Large intestine (tissue), 3 donors: ENCODE data around the gene SNURF. TPM values are rescaled to one million over a fixed set of nuclear protein-coding genes. Genes with fewer than 3 reads are reported as not detected.
"Not testable (repeated sequence)": the region's sequence is repeated elsewhere in the genome, so short reads cannot be mapped to it uniquely, and the experiment has no call there.

Experiments used
- DNase-seq, 2 donors: peaks; one replicate each; pipeline versions ENCODE4 v3.0.0 to v3.0.0-alpha.2; 2013
- H3K27ac ChIP-seq: one replicate; pipeline ENCODE4 v1.5.1; 2013; ENCODE audit warnings: low read length
- H3K27me3 ChIP-seq: 2 replicates; pipeline ENCODE4 v1.6.1; 2013; ENCODE audit warnings: low read length; ENCODE audit not compliant: control insufficient read depth, insufficient read depth
- H3K36me3 ChIP-seq: 2 replicates; pipeline ENCODE4 v1.6.1; 2013; ENCODE audit warnings: low read length; ENCODE audit not compliant: control insufficient read depth, insufficient read depth
- H3K4me1 ChIP-seq: one replicate; pipeline ENCODE4 v1.6.1; 2013; ENCODE audit warnings: low read length; ENCODE audit not compliant: control insufficient read depth, insufficient read depth
- H3K4me3 ChIP-seq: one replicate; pipeline ENCODE4 v1.5.1; 2013; ENCODE audit warnings: low read length
- H3K9me3 ChIP-seq: one replicate; pipeline ENCODE4 v1.6.1; 2013; ENCODE audit warnings: mild to moderate bottlenecking, low read depth, low read length, moderate library complexity; ENCODE audit not compliant: control insufficient read depth
- WGBS: methylation state at CpG from one replicate; pipeline ENCODE4 v1.1.5; 2013; ENCODE audit warnings: low lambda C conversion rate; ENCODE audit not compliant: insufficient coverage; 5-methylcytosine and 5-hydroxymethylcytosine counted together
- polyA plus RNA-seq: library from polyadenylated mRNA; unstranded; fragments of 120-200 nt; gene quantifications from one replicate; pipeline ENCODE4 v1.2.1, GENCODE V29; 2013

Gene SNURF
- polyA plus RNA-seq, 1 donor = 18.3 TPM

DNA sequence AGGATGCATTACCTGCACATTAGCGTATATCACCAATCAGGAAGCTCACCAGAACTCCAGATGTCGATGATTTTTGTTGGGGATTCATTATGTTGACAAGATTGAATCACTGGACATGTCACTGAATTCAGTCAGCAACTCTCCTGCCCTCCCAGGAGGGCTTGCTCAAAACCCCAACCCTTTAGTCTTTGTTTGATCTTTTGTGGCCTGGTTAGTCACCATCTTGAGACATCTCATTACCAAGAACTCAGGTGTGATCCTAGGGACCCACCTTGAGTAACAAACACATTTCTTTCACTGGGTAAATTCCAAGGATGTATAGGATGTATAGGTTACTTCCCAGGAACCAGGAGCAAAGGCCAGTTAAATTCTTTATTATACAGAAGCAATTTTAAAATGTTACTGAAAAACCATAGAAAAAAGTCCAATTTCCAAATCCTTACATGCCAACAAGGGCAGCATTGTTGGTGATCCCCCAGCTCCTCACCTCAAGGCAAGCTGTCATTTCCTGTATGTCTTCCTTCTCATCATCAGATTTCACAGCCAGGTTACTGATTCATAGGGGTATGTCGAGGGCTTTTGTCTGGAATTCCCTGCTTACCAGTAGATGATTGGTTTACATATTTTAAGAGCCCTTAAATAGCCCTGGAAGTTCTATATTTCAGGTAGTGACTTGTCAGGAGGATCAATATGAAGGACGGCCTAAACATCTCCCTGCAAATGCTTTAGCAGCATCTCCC is 11.7 kb downstream of the SNURF start:
- no peak overlapping the region for H3K27ac ChIP-seq
- H3K4me1 ChIP-seq = no peaks in the 10 kb centered on the region
- peaks cover 38% of the 10 kb centered on the region for H3K36me3 ChIP-seq
- DNase-seq = no peak
- no peaks in the 10 kb centered on the region for H3K27me3 ChIP-seq
- no CpG with 5 or more reads among the region's 4 CpGs for WGBS
- no peak overlapping the region for H3K4me3 ChIP-seq
- H3K9me3 ChIP-seq = peaks cover 2% of the 10 kb centered on the region

DNA sequence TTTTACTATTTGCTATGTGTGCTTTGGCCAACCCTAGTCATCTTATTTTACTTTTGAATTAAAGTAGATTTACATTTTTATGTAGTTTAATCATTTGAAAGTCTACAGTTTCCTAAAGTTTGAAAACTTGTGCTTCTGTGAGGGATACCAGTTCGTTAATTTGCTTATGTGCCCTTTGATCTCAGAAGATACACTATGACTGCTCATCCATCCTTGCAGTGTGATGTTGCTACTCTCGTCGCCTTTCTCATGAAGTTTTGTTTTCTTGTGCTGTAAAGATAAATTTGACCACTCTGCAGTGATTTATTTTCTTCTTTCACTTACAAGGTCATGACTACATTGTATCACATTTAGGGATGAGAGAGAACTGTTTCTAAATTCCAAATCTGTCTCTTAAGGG is 16.3 kb downstream of the SNURF start:
- DNase-seq = no peak
- no CpG with 5 or more reads among the region's 3 CpGs for WGBS
- no peaks in the 10 kb centered on the region for H3K9me3 ChIP-seq
- no peaks in the 10 kb centered on the region for H3K4me1 ChIP-seq
- peaks cover 41% of the 10 kb centered on the region for H3K36me3 ChIP-seq
- no peak overlapping the region for H3K4me3 ChIP-seq
- no peak overlapping the region for H3K27ac ChIP-seq
- no peaks in the 10 kb centered on the region for H3K27me3 ChIP-seq

DNA sequence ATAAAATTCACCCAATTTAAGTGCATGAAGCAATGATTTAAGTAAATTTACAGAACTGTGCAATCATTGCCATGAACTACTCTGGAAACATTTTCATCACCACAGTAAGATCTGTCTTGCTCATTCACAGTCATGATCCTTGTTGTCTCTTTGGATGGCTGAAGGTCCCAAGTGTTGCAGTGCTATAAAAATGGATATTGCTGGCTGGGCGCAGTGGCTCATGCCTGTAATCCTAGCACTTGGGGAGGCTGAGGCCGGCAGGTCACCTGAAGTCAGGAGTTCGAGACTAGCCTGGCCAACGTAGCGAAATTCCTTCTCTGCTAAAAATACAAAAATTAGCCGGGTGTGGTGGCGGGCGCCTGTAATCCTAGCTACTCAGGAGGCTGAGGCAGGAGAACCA is 17.0 kb downstream of the SNURF start:
- no peak overlapping the region for H3K27ac ChIP-seq
- H3K4me3 ChIP-seq = no peak overlapping the region
- H3K9me3 ChIP-seq = no peaks in the 10 kb centered on the region
- no peaks in the 10 kb centered on the region for H3K27me3 ChIP-seq
- no peak for DNase-seq
- peaks cover 41% of the 10 kb centered on the region for H3K36me3 ChIP-seq
- no peaks in the 10 kb centered on the region for H3K4me1 ChIP-seq
- WGBS = no CpG with 5 or more reads among the region's 8 CpGs

DNA sequence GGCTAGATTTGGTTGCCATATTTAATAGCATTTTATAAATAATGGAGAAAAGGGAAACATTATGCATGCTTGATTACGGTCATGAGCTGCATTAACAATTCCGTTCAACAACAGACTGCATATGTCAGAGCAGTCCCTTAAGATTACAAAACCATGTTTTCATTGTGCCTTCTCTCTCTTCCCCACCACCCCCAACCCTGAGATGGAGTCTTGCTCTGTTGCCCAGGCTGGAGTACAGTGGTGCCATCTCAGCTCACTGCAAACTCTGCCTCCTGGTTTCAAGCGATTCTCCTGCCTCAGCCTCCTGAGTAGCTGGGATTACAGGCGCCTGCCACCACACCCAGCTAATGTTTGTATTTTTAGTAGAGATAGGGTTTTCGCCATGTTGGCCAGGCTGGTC is 17.9 kb downstream of the SNURF start:
- H3K4me1 ChIP-seq, H3K9me3 ChIP-seq, H3K27me3 ChIP-seq, H3K27ac ChIP-seq, H3K4me3 ChIP-seq, DNase-seq: not testable (repeated sequence)
- WGBS = 100% methylated on average over 2 of the region's 5 CpGs
- H3K36me3 ChIP-seq = peaks cover 39% of the 10 kb centered on the region

DNA sequence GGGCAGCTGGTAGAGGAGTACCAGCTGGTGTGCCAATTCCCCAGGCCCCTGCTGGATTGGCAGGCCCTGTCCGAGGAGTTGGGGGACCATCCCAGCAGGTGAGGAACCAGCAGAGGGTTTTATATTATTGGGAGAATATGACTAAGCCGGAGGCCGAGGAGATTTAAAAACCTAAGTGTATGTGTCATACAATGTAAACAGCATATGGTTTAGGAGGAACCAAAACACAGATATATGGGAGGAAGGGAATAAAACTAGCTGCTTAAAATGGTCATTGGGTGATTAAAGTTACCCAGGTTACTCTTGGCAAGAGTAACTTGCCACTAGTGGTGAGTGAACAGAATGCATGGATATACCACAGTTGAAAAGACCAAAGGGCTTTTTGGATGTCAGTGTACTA is 22.1 kb downstream of the SNURF start:
- Histone ChIP-seq H3K4me1 (no peaks in the 10 kb centered on the region), H3K36me3 (peaks cover 54% of the 10 kb centered on the region)

DNA sequence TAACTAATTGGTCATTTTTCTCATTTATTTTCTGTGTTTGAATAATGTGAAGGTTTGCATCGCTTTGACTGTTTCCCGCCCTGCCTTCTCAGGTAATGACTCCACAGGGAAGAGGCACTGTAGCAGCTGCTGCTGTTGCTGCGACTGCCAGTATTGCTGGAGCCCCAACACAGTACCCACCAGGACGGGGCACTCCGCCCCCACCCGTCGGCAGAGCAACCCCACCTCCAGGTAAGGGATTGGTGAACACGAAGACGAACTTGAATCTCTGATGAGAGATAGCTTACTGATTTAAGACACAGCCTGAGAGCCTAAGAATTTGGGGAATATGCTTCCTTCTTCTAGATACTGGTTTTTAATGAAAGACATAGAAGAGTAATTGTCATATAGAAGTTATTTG is 22.9 kb downstream of the SNURF start:
- H3K9me3 ChIP-seq = peaks cover 5% of the 10 kb centered on the region
- no peak overlapping the region for H3K27ac ChIP-seq
- no peak overlapping the region for H3K4me3 ChIP-seq
- peaks cover 61% of the 10 kb centered on the region for H3K36me3 ChIP-seq
- no peaks in the 10 kb centered on the region for H3K4me1 ChIP-seq
- WGBS = 100% methylated on average over 1 of the region's 9 CpGs
- H3K27me3 ChIP-seq = no peaks in the 10 kb centered on the region
- no peak for DNase-seq

More for the DNA sequence above, 22.1 kb downstream of the SNURF start:
- peaks cover 5% of the 10 kb centered on the region for H3K9me3 ChIP-seq
- no CpG with 5 or more reads among the region's 3 CpGs for WGBS
- H3K27me3 ChIP-seq = no peaks in the 10 kb centered on the region
- no peak overlapping the region for H3K27ac ChIP-seq
- no peak for DNase-seq
- H3K4me3 ChIP-seq = no peak overlapping the region

DNA sequence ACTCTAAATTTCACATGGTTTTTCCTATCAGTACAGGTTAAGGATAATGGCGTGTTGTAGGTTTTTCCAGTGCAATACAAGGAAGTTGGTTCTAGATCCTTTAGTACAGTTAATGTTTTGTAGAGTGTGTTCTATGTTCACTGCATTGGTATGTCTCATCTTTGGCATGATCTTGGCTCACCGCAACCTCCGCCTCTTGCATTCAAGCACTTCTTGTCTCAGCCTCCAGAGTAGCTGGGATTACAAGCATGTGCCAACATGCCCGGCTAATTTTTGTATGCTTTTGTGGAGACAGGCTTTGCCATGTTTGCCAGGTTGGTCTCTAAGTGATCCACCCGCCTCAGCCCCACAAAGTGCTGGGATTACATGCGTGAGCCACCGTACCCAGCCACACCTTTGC is 30.4 kb downstream of the SNURF start:
- Histone ChIP-seq H3K9me3 (peaks cover 10% of the 10 kb centered on the region), H3K4me1 (no peaks in the 10 kb centered on the region), H3K27me3 (no peaks in the 10 kb centered on the region), H3K36me3 (peaks cover 40% of the 10 kb centered on the region), H3K27ac (no peak overlapping the region), H3K4me3 (no peak overlapping the region)
- no CpG with 5 or more reads among the region's 7 CpGs for WGBS
- DNase-seq = no peak

DNA sequence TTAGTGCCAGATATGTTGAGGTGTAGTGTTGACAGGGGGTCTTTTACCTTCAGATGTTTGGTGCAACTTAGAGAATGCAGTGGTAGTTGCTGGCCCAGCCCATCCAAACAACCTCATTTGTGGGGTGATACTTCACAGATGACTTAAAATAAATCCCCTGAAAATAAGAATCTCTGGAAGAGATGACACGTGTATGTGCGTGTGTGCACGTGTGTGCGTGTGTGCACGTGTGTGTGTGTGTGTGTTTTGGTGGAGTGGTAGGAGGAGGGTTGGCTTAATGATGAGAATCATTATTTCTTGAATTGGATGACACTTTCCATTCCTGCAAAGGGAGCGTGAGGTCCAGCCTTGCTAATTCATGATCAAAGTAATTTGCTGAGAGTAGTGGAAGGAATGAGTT is 31.9 kb downstream of the SNURF start:
- no peak overlapping the region for H3K27ac ChIP-seq
- H3K9me3 ChIP-seq = peaks cover 8% of the 10 kb centered on the region
- WGBS = no CpG with 5 or more reads among the region's 6 CpGs
- DNase-seq = no peak
- no peak overlapping the region for H3K4me3 ChIP-seq
- H3K4me1 ChIP-seq = no peaks in the 10 kb centered on the region
- no peaks in the 10 kb centered on the region for H3K27me3 ChIP-seq
- H3K36me3 ChIP-seq = peaks cover 41% of the 10 kb centered on the region

Other genes with a start within 250 kb of the SNURF start
- 82.7 TPM for gene SNRPN, start within 50 bp of the SNURF start, polyA plus RNA-seq